H9 (cell line): Measurements from ENCODE around the gene C19orf44. TPM values are rescaled to one million over a fixed set of nuclear protein-coding genes. Genes with fewer than 3 reads are reported as not detected.

ENCODE experiments used
- DNase-seq: peaks from one replicate; pipeline ENCODE4 v3.0.0-alpha.2; 2017
- H2AFZ ChIP-seq: one replicate; pipeline ENCODE4 v1.6.1; 2013; ENCODE audit warnings: mild to moderate bottlenecking, low read length, control low read depth, moderate library complexity
- H2AK5ac ChIP-seq: 2 replicates; pipeline ENCODE4 v1.6.1; 2013; ENCODE audit warnings: low read length, control low read depth, mixed read lengths; ENCODE audit not compliant: insufficient read length
- H2BK120ac ChIP-seq: one replicate; pipeline ENCODE4 v1.6.1; 2013; ENCODE audit warnings: low read depth, mild to moderate bottlenecking, low read length, control low read depth, inconsistent platforms; ENCODE audit not compliant: poor library complexity, severe bottlenecking
- H2BK12ac ChIP-seq: 2 replicates; pipeline ENCODE4 v1.6.1; 2013; ENCODE audit warnings: low read length, control low read depth, mixed read lengths, low read depth; ENCODE audit not compliant: insufficient read length
- H2BK15ac ChIP-seq: 2 replicates; pipeline ENCODE4 v1.6.1; 2013; ENCODE audit warnings: low read depth, low read length, control low read depth
- H2BK20ac ChIP-seq: one replicate; pipeline ENCODE4 v1.6.1; 2013; ENCODE audit warnings: low read depth, mild to moderate bottlenecking, low read length, control low read depth, inconsistent platforms; ENCODE audit not compliant: poor library complexity, severe bottlenecking
- H2BK5ac ChIP-seq: 2 replicates; pipeline ENCODE4 v1.6.1; 2013; ENCODE audit warnings: low read length, control low read depth, mixed read lengths; ENCODE audit not compliant: insufficient read length
- H3K14ac ChIP-seq: 2 replicates; pipeline ENCODE4 v1.6.1; 2013; ENCODE audit warnings: low read length, control low read depth; ENCODE audit not compliant: insufficient read depth
- H3K18ac ChIP-seq: 2 replicates; pipeline ENCODE4 v1.6.1; 2013; ENCODE audit warnings: low read depth, mild to moderate bottlenecking, mixed read lengths, low read length, control low read depth; ENCODE audit not compliant: insufficient read length
- H3K23ac ChIP-seq: 2 replicates; pipeline ENCODE4 v1.6.1; 2013; ENCODE audit warnings: low read length, control low read depth, mixed read lengths, low read depth; ENCODE audit not compliant: insufficient read length
- H3K23me2 ChIP-seq: 2 replicates; pipeline ENCODE4 v1.6.1; 2013; ENCODE audit warnings: low read depth, mild to moderate bottlenecking, mixed read lengths, low read length, control low read depth; ENCODE audit not compliant: insufficient read length, poor library complexity, severe bottlenecking
- H3K27ac ChIP-seq: 2 replicates; pipeline ENCODE4 v1.5.1; 2013; ENCODE audit warnings: low read length, control low read depth, mixed read lengths, low read depth; ENCODE audit not compliant: insufficient read length
- H3K27me3 ChIP-seq: 2 replicates; pipeline ENCODE4 v1.6.1; 2013; ENCODE audit warnings: low read length, control low read depth, inconsistent platforms; ENCODE audit not compliant: insufficient read depth
- H3K4ac ChIP-seq: 2 replicates; pipeline ENCODE4 v1.6.1; 2013; ENCODE audit warnings: low read depth, mild to moderate bottlenecking, control low read depth, inconsistent platforms, low read length, moderate library complexity
- H3K4me1 ChIP-seq: 2 replicates; pipeline ENCODE4 v1.6.1; 2013; ENCODE audit warnings: low read length, control low read depth, inconsistent platforms; ENCODE audit not compliant: insufficient read depth
- H3K4me2 ChIP-seq: 2 replicates; pipeline ENCODE4 v1.6.1; 2013; ENCODE audit warnings: low read length, control low read depth, mixed read lengths; ENCODE audit not compliant: insufficient read length, insufficient read depth
- H3K56ac ChIP-seq: 2 replicates; pipeline ENCODE4 v1.6.1; 2013; ENCODE audit warnings: low read depth, mild to moderate bottlenecking, mixed read lengths, low read length, control low read depth; ENCODE audit not compliant: insufficient read length
- H3K79me1 ChIP-seq: 2 replicates; pipeline ENCODE4 v1.6.1; 2013; ENCODE audit warnings: low read depth, mild to moderate bottlenecking, moderate library complexity, low read length, control low read depth, inconsistent platforms; ENCODE audit not compliant: insufficient read depth, poor library complexity, severe bottlenecking
- H3K79me2 ChIP-seq: 2 replicates; pipeline ENCODE4 v1.6.1; 2013; ENCODE audit warnings: low read length, control low read depth, inconsistent platforms; ENCODE audit not compliant: insufficient read depth
- H3K9ac ChIP-seq: 2 replicates; pipeline ENCODE4 v1.6.1; 2013; ENCODE audit warnings: low read length, control low read depth, mixed read lengths; ENCODE audit not compliant: insufficient read length; ENCODE audit errors: extremely low read depth
- H3K9me3 ChIP-seq: one replicate; pipeline ENCODE4 v1.6.1; 2013; ENCODE audit warnings: low read depth, low read length, inconsistent platforms; ENCODE audit not compliant: control insufficient read depth
- H3T11ph ChIP-seq: one replicate; pipeline ENCODE4 v1.6.1; 2013; ENCODE audit warnings: mild to moderate bottlenecking, low read length, control low read depth, inconsistent platforms
- H4K20me1 ChIP-seq: one replicate; pipeline ENCODE4 v1.6.1; 2013; ENCODE audit not compliant: control insufficient read depth, insufficient read length, insufficient read depth
- H4K5ac ChIP-seq: 2 replicates; pipeline ENCODE4 v1.6.1; 2013; ENCODE audit warnings: low read depth, mild to moderate bottlenecking, mixed read lengths, low read length, control low read depth; ENCODE audit not compliant: insufficient read length
- H4K8ac ChIP-seq: replicated peaks from 2 replicates; pipeline ENCODE4 v1.6.1; 2013; ENCODE audit warnings: low read length, control low read depth, mixed read lengths, low read depth; ENCODE audit not compliant: insufficient read length
- H4K91ac ChIP-seq: 2 replicates; pipeline ENCODE4 v1.6.1; 2013; ENCODE audit warnings: low read depth, mild to moderate bottlenecking, moderate library complexity, mixed read lengths, low read length, control low read depth; ENCODE audit not compliant: insufficient read length
- H3K27ac Mint-ChIP-seq, 3 experiments: 2 replicates in 2 of 3; 3 replicates in 1 of 3; pipeline ENCODE4 v1.8.0; 2020 to 2021; ENCODE audit warnings: mixed read lengths in 3 of 3, mild to moderate bottlenecking in 1 of 3, moderate library complexity in 1 of 3
- H3K27me3 Mint-ChIP-seq: 2 replicates; pipeline ENCODE4 v1.8.0; 2021; ENCODE audit warnings: low read depth, mild to moderate bottlenecking, moderate library complexity, mixed read lengths
- H3K36me3 Mint-ChIP-seq, 3 experiments: 2 replicates in 2 of 3; 3 replicates in 1 of 3; pipeline ENCODE4 v1.8.0; 2020 to 2021; ENCODE audit warnings: low read depth in 3 of 3, mixed read lengths in 3 of 3; ENCODE audit not compliant: insufficient read depth in 1 of 3
- H3K4me1 Mint-ChIP-seq, 2 experiments: 2 replicates each; pipeline ENCODE4 v1.8.0; 2020; ENCODE audit warnings: mixed read lengths in 2 of 2
- H3K4me3 Mint-ChIP-seq, 2 experiments: 2 replicates in 1 of 2; 3 replicates in 1 of 2; pipeline ENCODE4 v1.8.0; 2020 to 2021; ENCODE audit warnings: mild to moderate bottlenecking in 2 of 2, mixed read lengths in 2 of 2, moderate library complexity in 1 of 2
- H3K9me3 Mint-ChIP-seq, 2 experiments: 2 replicates in 1 of 2; 3 replicates in 1 of 2; pipeline ENCODE4 v1.8.0; 2020; ENCODE audit warnings: mild to moderate bottlenecking in 2 of 2, mixed read lengths in 2 of 2, moderate library complexity in 1 of 2
- CTCF ChIP-seq: fragments of 200-600 bp; sonication (generic); conservative IDR thresholded peaks from 3 replicates; pipeline ENCODE4 v1.8.0; 2021; ENCODE audit warnings: antibody characterized with exemption, mild to moderate bottlenecking
- WGBS: extraction: QIAGEN DNeasy Blood & Tissue Kit; methylation state at CpG from one replicate; pipeline ENCODE4 v1.1.7; 2013; ENCODE audit warnings: missing lambda C conversion rate, low lambda C conversion rate, mixed read lengths; ENCODE audit not compliant: insufficient read length; ENCODE audit errors: extremely low coverage; 5-methylcytosine and 5-hydroxymethylcytosine counted together
- total RNA-seq: library from RNA; stranded (reverse); gene quantifications from 2 replicates; pipeline ENCODE4 v1.2.1, GENCODE V29; 2021

The C19orf44 gene
- total RNA-seq, 1 experiment from 2014 or later: 6.4 TPM

GRCh38 chr19:16525751-16526481, 29.7 kb downstream of the C19orf44 start:
- no peaks in the 10 kb centered on the region; the same call in 1 of the 2 replicates for H3K27me3 Mint-ChIP-seq
- H4K20me1 ChIP-seq: no peaks in the 10 kb centered on the region
- peaks cover 41 to 92% (median 77%) of the 10 kb centered on the region in 3 experiments; a peak in 6 of 7 replicates for H3K36me3 Mint-ChIP-seq

More at GRCh38 chr19:16525751-16526481, 29.7 kb downstream of the C19orf44 start:
- H2BK5ac ChIP-seq: no peak overlapping the region
- no peak overlapping the region for H3K27ac ChIP-seq
- no peak overlapping the region for H2AFZ ChIP-seq
- DNase-seq: no peak
- H3K18ac ChIP-seq: no peak overlapping the region
- H3K79me2 ChIP-seq: no peaks in the 10 kb centered on the region
- H3K14ac ChIP-seq: no peak overlapping the region
- H3K4me1 Mint-ChIP-seq: no peaks in the 10 kb centered on the region
- no peak overlapping the region for H3K4me2 ChIP-seq
- no peak overlapping the region for H4K5ac ChIP-seq
- no peak overlapping the region for H3K56ac ChIP-seq
- H2BK20ac ChIP-seq: no peak overlapping the region
- no peak overlapping the region for H3K4me3 Mint-ChIP-seq
- no peak overlapping the region for H2BK120ac ChIP-seq
- no peak overlapping the region for H2BK15ac ChIP-seq
- no peaks in the 10 kb centered on the region for H3K23me2 ChIP-seq
- no peaks in the 10 kb centered on the region for H3K4me1 ChIP-seq
- H3K9ac ChIP-seq: no peak overlapping the region
- H3K23ac ChIP-seq: no peak overlapping the region
- no peak overlapping the region for H3K4ac ChIP-seq
- no peak overlapping the region for H4K8ac ChIP-seq
- no peaks in the 10 kb centered on the region for H3K9me3 Mint-ChIP-seq
- no peaks in the 10 kb centered on the region for H3K79me1 ChIP-seq
- H3K27ac Mint-ChIP-seq: no peak overlapping the region
- WGBS: no CpG with 5 or more reads among the region's 29 CpGs
- no peak for TF ChIP-seq CTCF
- H3K9me3 ChIP-seq: no peaks in the 10 kb centered on the region
- no peak overlapping the region for H4K91ac ChIP-seq
- no peak overlapping the region for H2AK5ac ChIP-seq
- H2BK12ac ChIP-seq: no peak overlapping the region
- H3K27me3 ChIP-seq: no peaks in the 10 kb centered on the region
- H3T11ph ChIP-seq: no peak overlapping the region
